Transverse colon (tissue), 4 donors: ENCODE results near the gene SF3B1. TPM values are rescaled to one million over a fixed set of nuclear protein-coding genes. Genes with fewer than 3 reads are reported as not detected.
"Not testable (repeated sequence)": the region's sequence is repeated elsewhere in the genome, so short reads cannot be mapped to it uniquely, and the experiment has no call there.

ENCODE experiments used
- DNase-seq: peaks from one replicate; pipeline ENCODE4 v3.0.0-alpha.2; 2019
- H3K27ac ChIP-seq, 4 donors: fragments of 200-600 bp; sonication (generic); 2 replicates each; pipeline ENCODE4 v1.5.1; 2016 to 2018; ENCODE audit warnings: inconsistent platforms in 4 of 4
- H3K27me3 ChIP-seq: fragments of 200-600 bp; sonication (generic); 2 replicates; pipeline ENCODE4 v1.5.1; 2017; ENCODE audit warnings: inconsistent platforms
- H3K36me3 ChIP-seq, 4 donors: fragments of 200-600 bp; sonication (generic); 2 replicates each; pipeline ENCODE4 v1.5.1; 2017 to 2019; ENCODE audit warnings: inconsistent platforms in 4 of 4
- H3K4me1 ChIP-seq, 4 donors: fragments of 200-600 bp; sonication (generic); 2 replicates each; pipeline ENCODE4 v1.5.1; 2017 to 2020; ENCODE audit warnings: inconsistent platforms in 4 of 4
- H3K4me3 ChIP-seq, 4 donors: fragments of 200-600 bp; sonication (generic); 1 replicate in 1 of 4; 2 replicates in 3 of 4; pipeline versions ENCODE4 v1.5.1 to v1.6.1; 2017 to 2019; ENCODE audit warnings: inconsistent platforms in 4 of 4
- H3K9me3 ChIP-seq, 2 donors: fragments of 200-600 bp; sonication (generic); 2 replicates each; pipeline ENCODE4 v1.5.1; 2017 to 2019; ENCODE audit warnings: inconsistent platforms in 2 of 2
- EP300 ChIP-seq: sonication (generic); formaldehyde crosslinking; IDR thresholded peaks from one replicate; pipeline ENCODE4 v1.6.1; 2017; ENCODE audit warnings: antibody characterized with exemption, low read depth
- POLR2A ChIP-seq: fragments of 450-650 bp; IDR thresholded peaks from one replicate; pipeline ENCODE4 v1.6.1; 2016; ENCODE audit warnings: antibody characterized with exemption, mild to moderate bottlenecking, moderate library complexity
- POLR2AphosphoS5 ChIP-seq, 3 donors: sonication (generic); formaldehyde crosslinking; IDR thresholded peaks; one replicate each; pipeline ENCODE4 v1.6.1; 2016; ENCODE audit warnings: antibody characterized with exemption in 3 of 3
- WGBS, 2 donors: methylation state at CpG; one replicate each; pipeline ENCODE4 v1.1.5; 2018; ENCODE audit warnings: low coverage in 1 of 2; 5-methylcytosine and 5-hydroxymethylcytosine counted together
- in situ Hi-C, 4 donors: fragments of 200-750 bp; cut with MboI; loops; one replicate each; pipeline versions ENCODE4 v1.15.0 to v1.15.1; 2017; ENCODE audit warnings: low sequenced_read_pairs in 3 of 4, low pct_ligation_motif_present in 1 of 4, low pct_unique_long_range_greater_than_20kb in 1 of 4
- intact Hi-C: fragments of 100-400 bp; cut with DNase I; formaldehyde crosslinking; loops from one replicate; pipeline ENCODE4 v1.15.1; 2023; ENCODE audit warnings: low total_unique reads
- total RNA-seq, 4 donors: library from RNA; depleted of rRNA; stranded (reverse); fragments of >200 nt; gene quantifications; one replicate each; pipeline ENCODE4 v1.1.0, GENCODE V29; 2016
- TF ChIP-seq, protein P1 (sequence below), 5 experiments: fragments of 200-600 bp in 3 of 5; fragments of 450-650 bp in 2 of 5; sonication (generic) in 3 of 5; IDR thresholded peaks; 1 replicate in 2 of 5; 2 replicates in 3 of 5; pipeline ENCODE4 v1.5.1; 2016 to 2017; ENCODE audit warnings: antibody characterized with exemption in 5 of 5, inconsistent platforms in 3 of 5, mild to moderate bottlenecking in 2 of 5, moderate library complexity in 1 of 5

The SF3B1 gene
- total RNA-seq, 4 donors from 2014 or later: 282 to 531 (median 394) TPM

DNA sequence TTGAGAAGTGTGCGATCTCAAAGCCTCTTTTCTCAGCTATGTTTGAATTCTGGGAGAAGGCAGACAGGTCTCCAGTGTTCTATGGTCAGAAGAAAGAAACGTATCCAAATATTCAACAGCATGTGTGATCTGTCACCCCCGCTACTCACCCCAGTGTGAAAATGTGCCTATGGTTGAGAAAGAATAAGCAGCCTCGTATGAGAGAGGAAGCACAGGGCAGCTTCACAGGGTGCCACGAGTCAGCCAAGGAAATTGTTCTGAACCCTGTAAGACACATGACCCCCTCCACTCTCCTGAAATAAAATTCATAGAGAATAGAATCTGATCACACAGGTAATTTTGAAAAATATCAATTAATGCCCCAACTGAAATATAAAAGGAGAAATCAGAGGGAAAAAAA lies 8.0 kb upstream of the SF3B1 start:
- H3K27ac ChIP-seq: peak overlapping the region in 2 of 4 donors; percentile 4 to 34

DNA sequence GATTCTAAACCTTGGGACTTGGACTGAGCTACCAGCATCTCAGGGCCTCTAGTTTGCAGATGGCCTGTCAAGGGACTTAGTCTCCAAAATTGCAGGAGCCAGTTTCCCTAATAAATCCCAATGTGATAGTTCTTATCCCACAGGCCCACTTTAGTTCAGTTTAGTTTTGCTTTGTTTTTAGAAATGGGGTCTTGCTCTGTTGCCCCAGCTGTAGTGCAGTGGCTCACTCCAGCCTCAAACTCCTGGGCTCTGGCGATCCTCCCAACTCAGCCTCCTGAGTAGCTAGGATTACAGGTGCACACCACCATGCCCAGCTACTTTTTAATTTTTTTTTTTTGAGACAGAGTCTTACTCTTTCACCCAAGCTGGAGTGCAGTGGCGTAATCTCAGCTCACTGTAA lies 2.6 kb upstream of the SF3B1 start:
- intact Hi-C loops: no loop called here
- TF ChIP-seq EP300: no peak
- no peak for TF ChIP-seq POLR2A
- no peak for TF ChIP-seq POLR2AphosphoS5 (IDR thresholded peaks at IDR 0.05)
- TF ChIP-seq, protein P1, sequence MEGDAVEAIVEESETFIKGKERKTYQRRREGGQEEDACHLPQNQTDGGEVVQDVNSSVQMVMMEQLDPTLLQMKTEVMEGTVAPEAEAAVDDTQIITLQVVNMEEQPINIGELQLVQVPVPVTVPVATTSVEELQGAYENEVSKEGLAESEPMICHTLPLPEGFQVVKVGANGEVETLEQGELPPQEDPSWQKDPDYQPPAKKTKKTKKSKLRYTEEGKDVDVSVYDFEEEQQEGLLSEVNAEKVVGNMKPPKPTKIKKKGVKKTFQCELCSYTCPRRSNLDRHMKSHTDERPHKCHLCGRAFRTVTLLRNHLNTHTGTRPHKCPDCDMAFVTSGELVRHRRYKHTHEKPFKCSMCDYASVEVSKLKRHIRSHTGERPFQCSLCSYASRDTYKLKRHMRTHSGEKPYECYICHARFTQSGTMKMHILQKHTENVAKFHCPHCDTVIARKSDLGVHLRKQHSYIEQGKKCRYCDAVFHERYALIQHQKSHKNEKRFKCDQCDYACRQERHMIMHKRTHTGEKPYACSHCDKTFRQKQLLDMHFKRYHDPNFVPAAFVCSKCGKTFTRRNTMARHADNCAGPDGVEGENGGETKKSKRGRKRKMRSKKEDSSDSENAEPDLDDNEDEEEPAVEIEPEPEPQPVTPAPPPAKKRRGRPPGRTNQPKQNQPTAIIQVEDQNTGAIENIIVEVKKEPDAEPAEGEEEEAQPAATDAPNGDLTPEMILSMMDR (IDR thresholded peaks at IDR 0.05): no peak
- no peak overlapping the region for H3K27ac ChIP-seq
- no peak for DNase-seq
- 100% methylated on average over 1 to 2 of the region's 2 CpGs for WGBS, 2 donors
- no peaks in the 10 kb centered on the region for H3K36me3 ChIP-seq
- in situ Hi-C loops: loop anchor here in 1 of 4 donors (10.0 kb wide), 1 partner anchor 57 kb away; the partner anchor contains the start of gene HSPD1
- no peaks in the 10 kb centered on the region for H3K27me3 ChIP-seq
- H3K4me1 ChIP-seq: peaks cover 6 to 25% (median 18%) of the 10 kb centered on the region in 4 donors
- no peak overlapping the region for H3K4me3 ChIP-seq
- no peaks in the 10 kb centered on the region for H3K9me3 ChIP-seq

More for the DNA sequence above, 8.0 kb upstream of the SF3B1 start:
- TF ChIP-seq EP300 (no peak), POLR2AphosphoS5 (IDR thresholded peaks at IDR 0.05) (no peak), POLR2A (no peak)
- TF ChIP-seq, protein P1 (IDR thresholded peaks at IDR 0.05): no peak
- H3K27me3 ChIP-seq: no peaks in the 10 kb centered on the region
- 73 to 77% methylated on average over 4 to 5 of the region's 5 CpGs for WGBS, 2 donors
- no peaks in the 10 kb centered on the region for H3K36me3 ChIP-seq
- peaks cover 0 to 3% (median 0%) of the 10 kb centered on the region in 4 donors for H3K4me1 ChIP-seq
- in situ Hi-C loops: no loop called here
- intact Hi-C loops: no loop called here
- no peak overlapping the region for H3K4me3 ChIP-seq
- DNase-seq: no peak
- no peaks in the 10 kb centered on the region for H3K9me3 ChIP-seq

DNA sequence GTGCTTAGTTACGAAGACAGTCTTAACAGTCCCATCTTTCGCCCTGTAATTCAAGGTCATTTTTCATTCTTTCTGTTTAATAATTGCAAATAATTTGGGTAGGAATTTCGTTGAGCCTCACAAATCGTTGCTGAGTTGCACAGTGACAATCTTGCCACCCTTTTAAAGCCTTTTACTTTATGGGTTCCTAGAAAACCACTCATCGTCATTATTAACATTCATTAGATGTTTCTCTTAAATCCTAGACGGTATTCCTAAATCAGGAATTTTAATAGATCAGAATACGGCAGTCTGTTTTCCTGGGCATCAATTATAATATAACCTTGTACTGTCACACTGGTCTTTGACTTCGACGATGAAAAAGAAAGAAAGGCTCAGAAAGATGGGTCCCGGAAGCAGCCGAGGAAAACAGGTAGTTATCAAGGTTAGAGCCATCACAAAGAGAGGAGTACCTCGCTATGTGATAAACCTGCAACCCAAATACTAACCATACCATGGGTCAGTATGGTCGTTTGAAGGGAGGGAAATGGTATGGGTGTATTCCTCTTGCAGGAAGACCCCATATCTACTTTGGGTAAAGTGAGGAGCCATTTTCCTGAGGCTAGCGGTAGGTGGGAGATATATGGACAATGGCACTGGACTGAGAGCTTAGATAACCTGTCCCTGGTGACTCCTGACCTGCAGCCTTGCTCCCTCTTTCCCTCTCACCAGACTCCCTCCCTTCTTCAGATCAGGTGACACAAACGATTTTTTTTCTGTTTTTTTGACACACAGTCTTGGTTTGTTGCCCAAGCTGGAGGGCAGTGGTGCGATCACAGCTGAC lies 981 bp upstream of the SF3B1 start:
- Histone ChIP-seq H3K4me1 (peaks cover 19 to 39% (median 33%) of the 10 kb centered on the region in 4 donors), H3K27me3 (no peaks in the 10 kb centered on the region), H3K36me3 (no peaks in the 10 kb centered on the region), H3K9me3 (no peaks in the 10 kb centered on the region), H3K4me3 (peak overlapping the region; percentile 39 to 97 (median 84)), H3K27ac (peak overlapping the region; percentile 94 to 99 (median 98))
- intact Hi-C loops (loop anchor here (2.0 kb wide), 1 partner anchor 63 kb away; the partner anchor contains the start of gene HSPD1), in situ Hi-C loops (loop anchor here in 1 of 4 donors (10.0 kb wide), 1 partner anchor 59 kb away; the partner anchor contains the start of gene HSPD1)
- 21 to 25% methylated on average over 10 to 16 of the region's 16 CpGs for whole genome bisulfite sequencing, 2 donors
- TF ChIP-seq, protein P1 (IDR thresholded peaks at IDR 0.05): no peak
- TF ChIP-seq POLR2A: no peak
- TF ChIP-seq POLR2AphosphoS5 (IDR thresholded peaks at IDR 0.05): no peak
- TF ChIP-seq EP300: no peak
- DNase-seq: no peak

DNA sequence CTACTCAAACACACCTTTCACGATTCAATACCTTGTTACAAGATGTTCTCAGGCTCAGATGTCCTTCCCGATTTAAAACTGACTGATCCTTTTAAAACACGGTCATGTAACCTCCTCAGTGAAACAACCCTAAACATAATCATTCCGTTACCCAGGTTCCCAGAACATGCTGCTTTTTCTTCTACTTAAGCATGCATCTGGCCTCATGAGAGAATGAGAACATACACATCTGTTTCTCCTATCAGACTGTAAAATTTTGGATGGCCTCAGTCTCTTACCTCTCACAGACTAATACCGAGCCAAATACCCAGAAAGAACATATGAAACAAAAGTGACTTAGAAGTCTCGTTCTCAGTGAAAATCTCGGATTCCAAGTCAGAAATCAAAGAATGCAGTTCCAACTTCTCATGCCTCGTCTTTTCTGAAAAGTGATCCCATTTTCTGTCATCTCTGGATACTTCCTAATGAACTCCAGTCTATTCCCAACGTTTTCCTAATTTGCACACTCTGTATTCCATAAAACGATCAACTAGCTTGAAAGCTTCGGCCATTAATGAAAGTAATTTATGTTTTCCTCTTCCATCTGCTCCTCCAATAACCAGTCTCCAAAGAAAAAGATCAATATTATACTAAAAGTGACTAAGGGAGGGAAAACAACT lies 919 bp downstream of the SF3B1 start:
- peak overlapping the region; percentile 94 to 99 (median 98) for H3K27ac ChIP-seq
- DNase-seq: no peak
- no peaks in the 10 kb centered on the region for H3K9me3 ChIP-seq
- peak overlapping the region; percentile 77 to 97 (median 84) for H3K4me3 ChIP-seq
- no peaks in the 10 kb centered on the region for H3K27me3 ChIP-seq
- TF ChIP-seq POLR2A (no peak), POLR2AphosphoS5 (IDR thresholded peaks at IDR 0.05) (no peak), EP300 (no peak)
- TF ChIP-seq, protein P1 (IDR thresholded peaks at IDR 0.05): no peak
- WGBS, 2 donors: 0% methylated on average over 5 to 11 of the region's 11 CpGs
- H3K36me3 ChIP-seq: no peaks in the 10 kb centered on the region
- H3K4me1 ChIP-seq: peaks cover 24 to 58% (median 39%) of the 10 kb centered on the region in 4 donors
- intact Hi-C loops (loop anchor here (2.0 kb wide), 1 partner anchor 65 kb away; the partner anchor contains the start of gene HSPD1), in situ Hi-C loops (loop anchor here in 1 of 4 donors (10.0 kb wide), 1 partner anchor 61 kb away; the partner anchor contains the start of gene HSPD1)

DNA sequence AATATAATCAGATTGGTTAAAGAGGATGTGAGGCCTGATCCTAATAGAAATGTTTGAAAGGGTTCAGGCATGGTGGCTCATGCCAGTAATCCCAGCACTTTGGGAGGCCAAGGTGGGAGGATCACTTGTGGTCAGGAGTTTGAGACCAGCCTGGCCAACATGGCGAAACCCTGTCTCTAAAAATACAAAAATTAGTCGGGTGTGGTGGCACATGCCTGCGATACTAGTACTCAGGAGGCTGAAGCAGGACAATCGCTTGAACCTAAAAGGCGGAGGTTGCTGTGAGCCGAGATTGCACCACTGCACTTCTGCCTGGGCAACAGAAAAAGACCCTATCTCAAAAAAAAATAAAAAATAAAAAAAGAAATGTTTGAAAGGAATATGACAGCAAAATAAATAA lies 2.3 kb downstream of the SF3B1 start:
- H3K4me3 ChIP-seq: peak overlapping the region in 1 of 4 donors; percentile 97
- H3K27me3 ChIP-seq, H3K36me3 ChIP-seq, H3K27ac ChIP-seq, H3K9me3 ChIP-seq, DNase-seq, intact Hi-C loops: not testable (repeated sequence)
- 60% methylated on average over 6 of the region's 6 CpGs; no CpG with 5 or more reads in 1 of the 2 donors for WGBS, 2 donors
- in situ Hi-C loops: loop anchor here in 1 of 4 donors (10.0 kb wide), 1 partner anchor 62 kb away; the partner anchor contains the start of gene HSPD1
- H3K4me1 ChIP-seq: peaks cover 24 to 71% (median 52%) of the 10 kb centered on the region in 4 donors
